ENCODE data around the gene FABP7. TPM values are rescaled to one million over a fixed set of nuclear protein-coding genes. Genes with fewer than 3 reads are reported as not detected.

The FABP7 gene
- total and polyA plus RNA-seq, 2 of the 13 experiments (the other 11 are each of a cell fraction or from before 2014, with no cell fraction given): not detected

GRCh38 chr6:122798099-122798641, 18.7 kb downstream of the FABP7 start (continued):
- TF ChIP-seq, protein P1, sequence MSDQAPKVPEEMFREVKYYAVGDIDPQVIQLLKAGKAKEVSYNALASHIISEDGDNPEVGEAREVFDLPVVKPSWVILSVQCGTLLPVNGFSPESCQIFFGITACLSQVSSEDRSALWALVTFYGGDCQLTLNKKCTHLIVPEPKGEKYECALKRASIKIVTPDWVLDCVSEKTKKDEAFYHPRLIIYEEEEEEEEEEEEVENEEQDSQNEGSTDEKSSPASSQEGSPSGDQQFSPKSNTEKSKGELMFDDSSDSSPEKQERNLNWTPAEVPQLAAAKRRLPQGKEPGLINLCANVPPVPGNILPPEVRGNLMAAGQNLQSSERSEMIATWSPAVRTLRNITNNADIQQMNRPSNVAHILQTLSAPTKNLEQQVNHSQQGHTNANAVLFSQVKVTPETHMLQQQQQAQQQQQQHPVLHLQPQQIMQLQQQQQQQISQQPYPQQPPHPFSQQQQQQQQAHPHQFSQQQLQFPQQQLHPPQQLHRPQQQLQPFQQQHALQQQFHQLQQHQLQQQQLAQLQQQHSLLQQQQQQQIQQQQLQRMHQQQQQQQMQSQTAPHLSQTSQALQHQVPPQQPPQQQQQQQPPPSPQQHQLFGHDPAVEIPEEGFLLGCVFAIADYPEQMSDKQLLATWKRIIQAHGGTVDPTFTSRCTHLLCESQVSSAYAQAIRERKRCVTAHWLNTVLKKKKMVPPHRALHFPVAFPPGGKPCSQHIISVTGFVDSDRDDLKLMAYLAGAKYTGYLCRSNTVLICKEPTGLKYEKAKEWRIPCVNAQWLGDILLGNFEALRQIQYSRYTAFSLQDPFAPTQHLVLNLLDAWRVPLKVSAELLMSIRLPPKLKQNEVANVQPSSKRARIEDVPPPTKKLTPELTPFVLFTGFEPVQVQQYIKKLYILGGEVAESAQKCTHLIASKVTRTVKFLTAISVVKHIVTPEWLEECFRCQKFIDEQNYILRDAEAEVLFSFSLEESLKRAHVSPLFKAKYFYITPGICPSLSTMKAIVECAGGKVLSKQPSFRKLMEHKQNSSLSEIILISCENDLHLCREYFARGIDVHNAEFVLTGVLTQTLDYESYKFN (CRISPR knock-in tag; conservative IDR thresholded peaks at IDR 0.05): peak; percentile 95
- TF ChIP-seq NR2F2 (IDR thresholded peaks at IDR 0.05; ENCODE audit: borderline replicate concordance, low read depth): no peak
- TF ChIP-seq ZNF251 (CRISPR knock-in tag; IDR thresholded peaks at IDR 0.05): no peak
- no peak for TF ChIP-seq ZNF557 (CRISPR knock-in tag; IDR thresholded peaks at IDR 0.05)
- TF ChIP-seq, protein P2, sequence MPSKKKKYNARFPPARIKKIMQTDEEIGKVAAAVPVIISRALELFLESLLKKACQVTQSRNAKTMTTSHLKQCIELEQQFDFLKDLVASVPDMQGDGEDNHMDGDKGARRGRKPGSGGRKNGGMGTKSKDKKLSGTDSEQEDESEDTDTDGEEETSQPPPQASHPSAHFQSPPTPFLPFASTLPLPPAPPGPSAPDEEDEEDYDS (CRISPR knock-in tag; IDR thresholded peaks at IDR 0.05): peak; percentile 95
- no peak for TF ChIP-seq SOX6 (IDR thresholded peaks at IDR 0.05)
- peak; percentile 98 for TF ChIP-seq SOX6 (CRISPR knock-in tag; IDR thresholded peaks at IDR 0.05)
- TF ChIP-seq SUZ12 (IDR thresholded peaks at IDR 0.05; ENCODE audit: low read depth, low read length): no peak
- TF ChIP-seq ZEB1 (IDR thresholded peaks at IDR 0.05; ENCODE audit: insufficient replicate concordance, low read depth): peak; percentile 89
- no peak for TF ChIP-seq ZNF746 (CRISPR knock-in tag; IDR thresholded peaks at IDR 0.05)
- no peak for TF ChIP-seq CTCF (CRISPR knock-in tag; IDR thresholded peaks at IDR 0.05)
- TF ChIP-seq FOSL2 (CRISPR knock-in tag; IDR thresholded peaks at IDR 0.05): peak; percentile 90
- peak; percentile 50; the same call in 1 of the 2 replicates for TF ChIP-seq YEATS4 (CRISPR knock-in tag; IDR thresholded peaks at IDR 0.05; ENCODE audit: borderline replicate concordance)
- no peak for TF ChIP-seq XBP1 (CRISPR knock-in tag; IDR thresholded peaks at IDR 0.05)
- no peak for TF ChIP-seq ZNF260 (CRISPR knock-in tag; IDR thresholded peaks at IDR 0.05; ENCODE audit: borderline replicate concordance, low read depth)
- peak; percentile 32; the same call in 1 of the 2 replicates for TF ChIP-seq NR2C2 (CRISPR knock-in tag; IDR thresholded peaks at IDR 0.05; ENCODE audit: borderline replicate concordance)
- TF ChIP-seq PAWR (CRISPR knock-in tag; IDR thresholded peaks at IDR 0.05; ENCODE audit: borderline replicate concordance): no peak
- TF ChIP-seq ZZZ3 (CRISPR knock-in tag; IDR thresholded peaks at IDR 0.05; ENCODE audit: borderline replicate concordance): no peak
- TF ChIP-seq SRSF9 (IDR thresholded peaks at IDR 0.05; ENCODE audit: borderline replicate concordance, insufficient read depth, low read depth, low read length, poor library complexity, severe bottlenecking): no peak
- no peak for TF ChIP-seq ZNF776 (CRISPR knock-in tag; IDR thresholded peaks at IDR 0.05)
- TF ChIP-seq, protein P3, sequence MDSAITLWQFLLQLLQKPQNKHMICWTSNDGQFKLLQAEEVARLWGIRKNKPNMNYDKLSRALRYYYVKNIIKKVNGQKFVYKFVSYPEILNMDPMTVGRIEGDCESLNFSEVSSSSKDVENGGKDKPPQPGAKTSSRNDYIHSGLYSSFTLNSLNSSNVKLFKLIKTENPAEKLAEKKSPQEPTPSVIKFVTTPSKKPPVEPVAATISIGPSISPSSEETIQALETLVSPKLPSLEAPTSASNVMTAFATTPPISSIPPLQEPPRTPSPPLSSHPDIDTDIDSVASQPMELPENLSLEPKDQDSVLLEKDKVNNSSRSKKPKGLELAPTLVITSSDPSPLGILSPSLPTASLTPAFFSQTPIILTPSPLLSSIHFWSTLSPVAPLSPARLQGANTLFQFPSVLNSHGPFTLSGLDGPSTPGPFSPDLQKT (CRISPR knock-in tag; IDR thresholded peaks at IDR 0.05; ENCODE audit: borderline replicate concordance): no peak
- no peak for TF ChIP-seq ATF6 (CRISPR knock-in tag; conservative IDR thresholded peaks at IDR 0.05)
